ENCODE measurements around the gene FOXL1.

FOXL1 gene

GRCh38 chr16:86608301-86608747 lies 30.0 kb downstream of the FOXL1 start:
- DNase-seq = no peak

- no peak for DNase-seq
These were observed 30.8 kb downstream of the FOXL1 start for GRCh38 chr16:86609115-86609514.

- DNase-seq = no peak
These were observed 31.3 kb downstream of the FOXL1 start for GRCh38 chr16:86609661-86610060.

- no peak for DNase-seq
These were observed 32.6 kb downstream of the FOXL1 start for GRCh38 chr16:86610779-86611524.

- no peak for DNase-seq
These were observed 33.1 kb downstream of the FOXL1 start for GRCh38 chr16:86611525-86611855.

GRCh38 chr16:86611941-86612340 lies 33.6 kb downstream of the FOXL1 start:
- DNase-seq = no peak

GRCh38 chr16:86614699-86615098 lies 36.4 kb downstream of the FOXL1 start:
- no peak for DNase-seq

GRCh38 chr16:86616906-86617305 lies 38.6 kb downstream of the FOXL1 start:
- no peak for DNase-seq

- no peak for DNase-seq
These were observed 40.3 kb downstream of the FOXL1 start for GRCh38 chr16:86618431-86619238.

- no peak for DNase-seq
These were observed 41.0 kb downstream of the FOXL1 start for GRCh38 chr16:86619239-86619794.

GRCh38 chr16:86620184-86620583 lies 41.8 kb downstream of the FOXL1 start:
- DNase-seq = no peak

- no peak for DNase-seq
These were observed 43.6 kb downstream of the FOXL1 start for GRCh38 chr16:86621966-86622365.

- DNase-seq = no peak
These were observed 44.6 kb downstream of the FOXL1 start for GRCh38 chr16:86622700-86623615.

- DNase-seq = no peak
These were observed 46.7 kb downstream of the FOXL1 start for GRCh38 chr16:86625029-86625428.

- DNase-seq = no peak
These were observed 47.5 kb downstream of the FOXL1 start for GRCh38 chr16:86625821-86626220.

GRCh38 chr16:86626284-86626683 lies 47.9 kb downstream of the FOXL1 start:
- no peak for DNase-seq

- no peak for DNase-seq
These were observed 48.6 kb downstream of the FOXL1 start for GRCh38 chr16:86626966-86627365.

GRCh38 chr16:86628614-86629013 lies 50.3 kb downstream of the FOXL1 start:
- no peak for DNase-seq

GRCh38 chr16:86630471-86630870 lies 52.1 kb downstream of the FOXL1 start:
- DNase-seq = no peak

- DNase-seq = no peak
These were observed 53.1 kb downstream of the FOXL1 start for GRCh38 chr16:86631444-86631843.

Data from inflammatory macrophage (primary cell).